Astrocyte of the cerebellum (primary cell): ENCODE data around the gene BCL2L11.

Experiments
- DNase-seq: peaks from one replicate; pipeline ENCODE4 v3.0.0-alpha.2; 2011; ENCODE audit warnings: low read depth
- H3K4me3 ChIP-seq: 2 replicates; pipeline ENCODE4 v1.5.1; 2011; ENCODE audit warnings: mild to moderate bottlenecking, low read depth, low read length, moderate library complexity
- in situ Hi-C: cut with HindIII; loops from 2 replicates; pipeline ENCODE4 v1.10.0; 2017; ENCODE audit warnings: low sequenced_read_pairs
- TF ChIP-seq, protein P1 (sequence below): IDR thresholded peaks from 2 replicates; pipeline ENCODE4 v1.5.1; 2012; ENCODE audit warnings: low read length, low read depth, moderate library complexity, mild to moderate bottlenecking; ENCODE audit errors: missing control alignments

BCL2L11 gene

GRCh38 chr2:111099402-111099801 is 21.3 kb upstream of the BCL2L11 start:
- DNase-seq, result no peak
- no peak overlapping the region for H3K4me3 ChIP-seq
- in situ Hi-C loops, result loop anchor here (5.0 kb wide), 1 partner anchor 43 kb away; no protein-coding TSS in a partner anchor
- TF ChIP-seq, protein P1, sequence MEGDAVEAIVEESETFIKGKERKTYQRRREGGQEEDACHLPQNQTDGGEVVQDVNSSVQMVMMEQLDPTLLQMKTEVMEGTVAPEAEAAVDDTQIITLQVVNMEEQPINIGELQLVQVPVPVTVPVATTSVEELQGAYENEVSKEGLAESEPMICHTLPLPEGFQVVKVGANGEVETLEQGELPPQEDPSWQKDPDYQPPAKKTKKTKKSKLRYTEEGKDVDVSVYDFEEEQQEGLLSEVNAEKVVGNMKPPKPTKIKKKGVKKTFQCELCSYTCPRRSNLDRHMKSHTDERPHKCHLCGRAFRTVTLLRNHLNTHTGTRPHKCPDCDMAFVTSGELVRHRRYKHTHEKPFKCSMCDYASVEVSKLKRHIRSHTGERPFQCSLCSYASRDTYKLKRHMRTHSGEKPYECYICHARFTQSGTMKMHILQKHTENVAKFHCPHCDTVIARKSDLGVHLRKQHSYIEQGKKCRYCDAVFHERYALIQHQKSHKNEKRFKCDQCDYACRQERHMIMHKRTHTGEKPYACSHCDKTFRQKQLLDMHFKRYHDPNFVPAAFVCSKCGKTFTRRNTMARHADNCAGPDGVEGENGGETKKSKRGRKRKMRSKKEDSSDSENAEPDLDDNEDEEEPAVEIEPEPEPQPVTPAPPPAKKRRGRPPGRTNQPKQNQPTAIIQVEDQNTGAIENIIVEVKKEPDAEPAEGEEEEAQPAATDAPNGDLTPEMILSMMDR, result no peak

GRCh38 chr2:111100087-111100764 is 20.5 kb upstream of the BCL2L11 start:
- DNase-seq, result no peak
- in situ Hi-C loops, result no loop called here
- TF ChIP-seq, protein P1, result no peak
- H3K4me3 ChIP-seq, result no peak overlapping the region

- no peak overlapping the region for H3K4me3 ChIP-seq
- TF ChIP-seq, protein P1, result no peak
- in situ Hi-C loops, result no loop called here
- no peak for DNase-seq
Measured at GRCh38 chr2:111100765-111101162, 19.9 kb upstream of the BCL2L11 start.

DNA sequence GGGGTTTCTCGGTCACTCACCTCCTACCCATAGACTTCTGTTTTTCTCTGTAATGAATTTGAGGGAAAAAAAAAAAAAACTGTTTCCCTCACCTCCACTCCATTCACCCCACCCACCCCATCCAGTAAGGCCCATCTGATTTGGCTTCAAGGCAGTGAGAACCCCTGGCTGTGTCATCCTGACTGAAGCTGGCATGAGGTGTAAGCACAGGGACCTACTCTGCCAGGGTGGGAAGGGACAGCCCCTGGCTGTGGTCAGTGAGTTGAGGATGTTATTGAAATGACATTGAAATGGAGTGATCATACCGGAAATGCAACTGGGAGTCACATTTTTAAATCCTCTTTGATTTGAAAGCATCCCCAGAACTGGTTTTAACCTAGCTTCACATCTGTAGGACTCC is 19.1 kb upstream of the BCL2L11 start:
- DNase-seq, result no peak
- in situ Hi-C loops, result no loop called here
- H3K4me3 ChIP-seq, result no peak overlapping the region
- TF ChIP-seq, protein P1, result no peak

GRCh38 chr2:111102216-111102615 is 18.5 kb upstream of the BCL2L11 start:
- DNase-seq, result no peak
- no peak overlapping the region for H3K4me3 ChIP-seq
- TF ChIP-seq, protein P1, result no peak
- in situ Hi-C loops, result no loop called here

- TF ChIP-seq, protein P1, result no peak
- in situ Hi-C loops, result no loop called here
- no peak overlapping the region for H3K4me3 ChIP-seq
- DNase-seq, result no peak
Measured at GRCh38 chr2:111105926-111106325, 14.8 kb upstream of the BCL2L11 start.
